Measurements from ENCODE around the gene TRAFD1. TPM values are rescaled to one million over a fixed set of nuclear protein-coding genes. Genes with fewer than 3 reads are reported as not detected.

Gene TRAFD1
- total and polyA plus RNA-seq, 2 of the 13 experiments (the other 11 are each of a cell fraction or from before 2014, with no cell fraction given), result 9.5 to 20.9 TPM

DNA sequence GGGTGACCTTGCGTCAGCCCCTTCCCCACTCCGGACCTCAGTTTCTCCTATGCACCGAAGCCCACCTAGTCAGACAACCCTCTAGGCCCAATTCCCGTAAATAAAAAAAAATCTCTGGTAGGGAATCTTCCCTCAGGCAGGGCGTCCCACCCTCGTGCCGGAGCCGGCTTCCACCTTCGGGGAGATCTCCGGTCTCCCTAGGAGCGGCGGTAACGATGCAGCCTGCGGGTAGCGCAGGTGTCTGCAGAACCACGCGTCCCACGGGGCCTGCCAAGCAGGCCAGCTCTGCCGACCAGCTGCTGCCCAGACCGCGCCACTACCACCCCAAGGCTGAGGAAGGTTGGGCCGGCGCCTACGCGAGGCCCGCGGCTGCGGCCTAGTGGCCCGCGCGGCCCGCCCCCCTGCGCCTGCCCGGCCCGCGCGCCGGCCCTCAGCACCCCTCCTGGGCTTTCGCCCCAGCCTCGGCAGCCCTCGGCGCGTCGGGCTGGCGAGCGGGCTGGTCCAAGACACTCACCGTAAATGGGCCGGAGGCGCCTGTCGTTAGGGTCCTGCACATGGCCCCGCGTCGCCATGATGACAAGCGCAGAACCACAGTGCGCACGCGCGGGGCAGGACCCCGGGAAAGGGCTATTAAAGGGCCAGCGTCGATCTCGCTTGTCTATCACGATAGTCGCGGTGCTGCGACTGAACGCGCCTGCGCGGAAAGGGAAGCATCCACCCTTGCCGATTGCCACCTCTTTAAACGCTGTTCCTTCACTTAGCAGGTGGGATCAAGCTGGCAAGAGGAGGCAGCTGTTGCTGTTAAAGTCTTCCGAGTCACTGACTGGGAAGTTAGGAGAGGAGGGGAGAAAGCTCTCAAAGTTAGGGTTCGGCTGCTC is 16.9 kb upstream of the TRAFD1 start, which contains the start of gene NAA25 (continued):
- TF ChIP-seq ZNF256 (CRISPR knock-in tag; conservative IDR thresholded peaks at IDR 0.05) (0 out of 2 replicates have a peak, but pooled peaks have one; percentile 35), ZNF616 (CRISPR knock-in tag; IDR thresholded peaks at IDR 0.05; ENCODE audit: low read depth) (peak; percentile 52; the same call in 1 of the 2 replicates), ZIK1 (CRISPR knock-in tag; IDR thresholded peaks at IDR 0.05; ENCODE audit: borderline replicate concordance, low read depth) (0 out of 2 replicates have a peak, but pooled peaks have one; percentile 25), ZNF160 (CRISPR knock-in tag; IDR thresholded peaks at IDR 0.05) (no peak; the same call in 1 of the 2 replicates), KAT7 (CRISPR knock-in tag; IDR thresholded peaks at IDR 0.05; ENCODE audit: borderline replicate concordance) (0 out of 2 replicates have a peak, but pooled peaks have one; percentile 26), EED (CRISPR knock-in tag; IDR thresholded peaks at IDR 0.05) (0 out of 2 replicates have a peak, but pooled peaks have one; percentile 11), DPF2 (CRISPR knock-in tag; IDR thresholded peaks at IDR 0.05; ENCODE audit: borderline replicate concordance, low read depth) (no peak), NFYC (CRISPR knock-in tag; IDR thresholded peaks at IDR 0.05) (no peak), PHF5A (CRISPR knock-in tag; IDR thresholded peaks at IDR 0.05; ENCODE audit: low read depth, unreplicated experiment) (peak; percentile 70), FOXC1 (CRISPR knock-in tag; IDR thresholded peaks at IDR 0.05; ENCODE audit: borderline replicate concordance) (peak; percentile 76; the same call in 1 of the 2 replicates), MBNL3 (CRISPR knock-in tag; conservative IDR thresholded peaks at IDR 0.05) (no peak), CENPX (CRISPR knock-in tag; IDR thresholded peaks at IDR 0.05) (no peak), KDM5B (CRISPR knock-in tag; IDR thresholded peaks at IDR 0.05; ENCODE audit: borderline replicate concordance) (peak; percentile 2; the same call in 1 of the 2 replicates), ZNF367 (CRISPR knock-in tag; IDR thresholded peaks at IDR 0.05; ENCODE audit: borderline replicate concordance) (no peak; the same call in 1 of the 2 replicates), LBX2 (CRISPR knock-in tag; IDR thresholded peaks at IDR 0.05; ENCODE audit: borderline replicate concordance) (0 out of 2 replicates have a peak, but pooled peaks have one; percentile 29), ZNF451 (CRISPR knock-in tag; IDR thresholded peaks at IDR 0.05) (peak; percentile 39; the same call in 1 of the 2 replicates), KDM3A (CRISPR knock-in tag; IDR thresholded peaks at IDR 0.05; ENCODE audit: low read depth) (0 out of 2 replicates have a peak, but pooled peaks have one; percentile 15), ZNF296 (CRISPR knock-in tag; conservative IDR thresholded peaks at IDR 0.05) (peak; percentile 75; the same call in 1 of the 2 replicates), HES4 (CRISPR knock-in tag; IDR thresholded peaks at IDR 0.05; ENCODE audit: borderline replicate concordance) (peak; percentile 89), TERF1 (CRISPR knock-in tag; IDR thresholded peaks at IDR 0.05) (no peak), CHD2 (IDR thresholded peaks at IDR 0.05; ENCODE audit: low read depth, low read length) (peak; percentile 59; the same call in 1 of the 2 replicates), E2F1 (CRISPR knock-in tag; IDR thresholded peaks at IDR 0.05) (peak; percentile 18; the same call in 1 of the 2 replicates), CEBPG (CRISPR knock-in tag; IDR thresholded peaks at IDR 0.05) (peak; percentile 26)
- TF ChIP-seq, protein P1, sequence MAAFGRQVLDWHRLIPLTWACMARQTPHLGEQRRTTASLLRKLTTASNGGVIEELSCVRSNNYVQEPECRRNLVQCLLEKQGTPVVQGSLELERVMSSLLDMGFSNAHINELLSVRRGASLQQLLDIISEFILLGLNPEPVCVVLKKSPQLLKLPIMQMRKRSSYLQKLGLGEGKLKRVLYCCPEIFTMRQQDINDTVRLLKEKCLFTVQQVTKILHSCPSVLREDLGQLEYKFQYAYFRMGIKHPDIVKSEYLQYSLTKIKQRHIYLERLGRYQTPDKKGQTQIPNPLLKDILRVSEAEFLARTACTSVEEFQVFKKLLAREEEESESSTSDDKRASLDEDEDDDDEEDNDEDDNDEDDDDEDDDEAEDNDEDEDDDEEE (CRISPR knock-in tag; IDR thresholded peaks at IDR 0.05), result peak; percentile 70; the same call in 1 of the 2 replicates
- TF ChIP-seq, protein P2, sequence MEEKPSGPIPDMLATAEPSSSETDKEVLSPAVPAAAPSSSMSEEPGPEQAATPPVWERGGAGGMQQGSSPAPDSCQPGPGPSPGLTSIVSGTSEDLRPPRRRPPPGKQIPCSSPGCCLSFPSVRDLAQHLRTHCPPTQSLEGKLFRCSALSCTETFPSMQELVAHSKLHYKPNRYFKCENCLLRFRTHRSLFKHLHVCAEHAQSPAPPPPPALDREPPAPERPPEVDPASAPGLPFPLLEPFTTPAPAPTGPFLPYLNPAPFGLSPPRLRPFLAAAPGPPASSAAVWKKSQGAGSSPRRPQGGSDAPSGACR (CRISPR knock-in tag; IDR thresholded peaks at IDR 0.05), result no peak
